ENCODE data around the gene OR5F1.

Gene OR5F1

GRCh38 chr11:55994525-55994924, at the start of gene OR5F1:
Gene OR5F1, minus strand, starts transcription at chr11:55994625. Its CDS starts 0 bp downstream, at chr11:55994625.
- DNase-seq (ENCODE audit: low read depth in 2 of 2): no peak

- DNase-seq (ENCODE audit: low read depth in 2 of 2): no peak
These were observed 32.9 kb upstream of the OR5F1 start, which contains the start of gene OR5AS1 for GRCh38 chr11:56027354-56027753. Gene OR5AS1, plus strand, starts transcription at chr11:56027654. Its CDS starts 2,765 bp downstream, at chr11:56030419.

GRCh38 chr11:56013805-56014204, 19.4 kb upstream of the OR5F1 start:
- no peak for DNase-seq (ENCODE audit: low read depth in 2 of 2)

DNA sequence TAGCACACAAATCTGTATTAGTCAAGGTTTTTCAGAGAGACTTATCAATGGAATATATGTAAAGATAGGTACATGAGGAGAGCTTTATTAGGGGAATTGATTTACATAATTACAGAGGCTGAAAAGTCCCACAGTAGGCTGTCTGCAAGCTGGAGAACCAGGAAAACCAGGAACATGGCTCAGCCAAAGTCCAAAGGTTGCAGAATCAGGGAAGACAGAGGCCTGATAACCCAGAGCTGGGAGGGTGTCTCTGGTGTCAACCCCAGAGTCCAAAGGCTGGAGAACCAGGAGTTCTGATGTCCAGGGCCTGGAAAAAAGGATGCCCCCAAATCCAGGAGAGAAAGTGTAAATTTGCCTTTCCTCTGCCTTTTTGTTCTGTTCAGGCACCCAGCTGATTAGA, 16.3 kb upstream of the OR5F1 start:
- DNase-seq (ENCODE audit: low read depth in 2 of 2): no peak

- DNase-seq (ENCODE audit: low read depth in 2 of 2): no peak
These were observed 23.5 kb downstream of the OR5F1 start for GRCh38 chr11:55970935-55971334.

GRCh38 chr11:55969845-55970244, 24.6 kb downstream of the OR5F1 start, which contains the start of gene OR10AG1:
Gene OR10AG1, minus strand, starts transcription at chr11:55969945. Its CDS starts 38 bp downstream, at chr11:55969907.
- DNase-seq (ENCODE audit: low read depth in 2 of 2): no peak

DNA sequence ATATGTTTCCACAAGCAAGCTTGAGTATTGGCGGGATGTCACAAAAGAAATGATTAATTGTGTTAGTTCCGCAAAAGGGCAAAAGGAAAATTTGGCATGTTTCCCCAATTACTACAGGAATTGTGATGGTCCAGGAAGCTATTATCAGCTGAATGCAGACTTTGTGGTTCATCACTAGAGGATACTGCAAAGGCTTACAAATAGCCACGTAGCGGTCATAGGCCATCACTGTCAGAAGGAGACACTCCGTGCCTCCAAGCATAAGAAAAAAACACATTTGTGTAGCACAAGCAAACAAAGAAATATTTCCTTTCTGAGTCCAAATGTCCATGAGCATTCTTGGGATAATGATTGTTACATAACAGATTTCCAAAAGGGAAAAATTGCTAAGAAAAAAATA, 26.5 kb downstream of the OR5F1 start:
- no peak for DNase-seq (ENCODE audit: low read depth in 2 of 2)

DNA sequence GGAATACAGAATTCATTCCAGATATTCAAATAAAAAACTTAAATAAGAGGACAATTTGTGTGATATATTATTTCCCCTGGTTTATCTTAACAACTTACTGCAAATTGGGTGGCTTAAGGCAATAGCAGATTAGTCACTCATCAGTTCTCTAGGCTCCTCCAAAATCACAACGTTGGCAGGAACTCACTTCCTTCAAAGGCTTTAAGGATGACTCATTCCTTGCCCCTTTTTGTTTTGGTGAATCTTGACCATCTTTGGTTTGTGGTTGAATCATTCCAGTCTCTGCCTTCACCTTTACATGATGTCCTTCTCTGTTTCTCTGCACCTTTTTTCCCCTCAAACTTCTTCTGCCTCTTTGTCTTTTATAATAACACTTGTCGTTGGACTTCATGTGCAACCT, 28.0 kb downstream of the OR5F1 start:
- DNase-seq (ENCODE audit: low read depth in 2 of 2): no peak

DNA sequence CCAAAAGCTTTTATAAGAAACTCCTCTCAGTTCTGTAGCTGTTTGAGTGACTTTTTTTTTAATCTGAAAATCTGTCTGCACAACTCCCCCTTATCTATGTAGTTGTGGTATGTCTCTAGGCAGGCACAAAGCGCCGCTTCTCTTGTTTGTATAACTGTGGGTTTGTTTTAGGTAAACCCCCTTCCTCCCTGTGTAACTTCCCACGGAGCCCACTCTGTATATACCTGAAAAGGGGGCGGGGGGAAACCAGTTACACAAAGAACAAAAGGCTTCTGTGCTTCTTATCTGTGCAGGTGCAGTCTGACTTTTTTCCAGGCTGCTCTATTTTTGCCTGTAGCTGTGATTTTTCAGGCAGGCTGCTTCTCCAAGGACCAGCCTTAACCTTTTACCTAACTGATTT, 37.9 kb downstream of the OR5F1 start:
- DNase-seq (ENCODE audit: low read depth in 2 of 2): no peak

- no peak for DNase-seq (ENCODE audit: low read depth in 2 of 2)
These were observed 45.1 kb downstream of the OR5F1 start for GRCh38 chr11:55949330-55949729.

All from activated CD8-positive, alpha-beta memory T cell treated with anti-CD3 and anti-CD28 coated beads for 4 hours (primary cell).